ENCODE measurements around the gene RSPH6A.

GRCh38 chr19:45780448-45781213 is 34.5 kb downstream of the RSPH6A start:
- TF ChIP-seq EZH2 (IDR thresholded peaks at IDR 0.05; ENCODE audit: insufficient read depth, poor library complexity, severe bottlenecking) (no peak), EZH2phosphoT487 (IDR thresholded peaks at IDR 0.05; ENCODE audit: insufficient read depth, low read depth) (no peak)

All from GM23248 (cell line).